Activated CD4-positive, CD25-positive, alpha-beta regulatory T cell treated with anti-CD3 and anti-CD28 coated beads, Interleukin-2, amount 50 U/mL, for 16 hours (primary cell): ENCODE results near the gene BACH1.
A peak's percentile ranks its signal among the peaks of the same experiment; 100 is the strongest.
"Not testable (repeated sequence)": the region's sequence is repeated elsewhere in the genome, so short reads cannot be mapped to it uniquely, and the experiment has no call there.

Source experiments
- DNase-seq: peaks from one replicate; pipeline ENCODE4 v3.0.0-alpha.2; 2020; ENCODE audit warnings: low read depth, low spot score

The BACH1 gene

GRCh38 chr21:29298348-29299045 is at the start of gene BACH1:
TSS of gene BACH1 (plus strand) at chr21:29298922. CDS start at chr21:29321281, 22,359 bp downstream.
- DNase-seq = peak; percentile 68

- not testable (repeated sequence) for DNase-seq
Observed at GRCh38 chr21:29249289-29249688, 49.4 kb upstream of the BACH1 start.

- no peak for DNase-seq
Observed at GRCh38 chr21:29250636-29251035, 48.1 kb upstream of the BACH1 start.

GRCh38 chr21:29253861-29254260 is 44.9 kb upstream of the BACH1 start:
- not testable (repeated sequence) for DNase-seq

- no peak for DNase-seq
Observed at GRCh38 chr21:29254550-29254949, 44.2 kb upstream of the BACH1 start.

GRCh38 chr21:29256126-29256910 is 42.4 kb upstream of the BACH1 start:
- DNase-seq = no peak

GRCh38 chr21:29257701-29258100 is 41.0 kb upstream of the BACH1 start:
- no peak for DNase-seq

- DNase-seq = no peak
Observed at GRCh38 chr21:29258626-29259338, 39.9 kb upstream of the BACH1 start.

GRCh38 chr21:29260461-29260860 is 38.3 kb upstream of the BACH1 start:
- no peak for DNase-seq

GRCh38 chr21:29261555-29262540 is 36.9 kb upstream of the BACH1 start:
- no peak for DNase-seq

GRCh38 chr21:29264721-29265120 is 34.0 kb upstream of the BACH1 start:
- DNase-seq = no peak

- no peak for DNase-seq
Observed at GRCh38 chr21:29265690-29266479, 32.8 kb upstream of the BACH1 start.

GRCh38 chr21:29267666-29268065 is 31.1 kb upstream of the BACH1 start:
- DNase-seq = no peak

- DNase-seq = no peak
Observed at GRCh38 chr21:29271927-29272333, 26.8 kb upstream of the BACH1 start.

- no peak for DNase-seq
Observed at GRCh38 chr21:29277442-29277841, 21.3 kb upstream of the BACH1 start.

- no peak for DNase-seq
Observed at GRCh38 chr21:29279558-29279957, 19.2 kb upstream of the BACH1 start.

- not testable (repeated sequence) for DNase-seq
Observed at GRCh38 chr21:29281801-29282200, 16.9 kb upstream of the BACH1 start.

GRCh38 chr21:29287383-29287782 is 11.3 kb upstream of the BACH1 start:
- DNase-seq = no peak

GRCh38 chr21:29288239-29288638 is 10.5 kb upstream of the BACH1 start:
- DNase-seq = no peak

- no peak for DNase-seq
Observed at GRCh38 chr21:29289317-29289716, 9.4 kb upstream of the BACH1 start.
